Naive B cell (primary cell): ENCODE data around the gene MAB21L3. TPM values are rescaled to one million over a fixed set of nuclear protein-coding genes. Genes with fewer than 3 reads are reported as not detected.

Experiments
- ATAC-seq, 2 donors: fragments of 150-1000 bp; cut with Tn5 transposase; 2 replicates each; pipeline ENCODE4 v1.10.0; 2021; ENCODE audit warnings: low read depth in 2 of 2, mild to moderate bottlenecking in 2 of 2, moderate library complexity in 2 of 2
- DNase-seq: peaks from one replicate; pipeline ENCODE4 v3.0.0; 2022
- H3K27ac Mint-ChIP-seq, 6 donors: one replicate each; pipeline ENCODE4 v1.8.0; 2020 to 2022; ENCODE audit warnings: mild to moderate bottlenecking in 6 of 6, mixed read lengths in 6 of 6, moderate library complexity in 5 of 6, inconsistent platforms in 2 of 6
- H3K27me3 Mint-ChIP-seq, 3 donors: one replicate each; pipeline ENCODE4 v1.8.0; 2021 to 2022; ENCODE audit warnings: mixed read lengths in 3 of 3, mild to moderate bottlenecking in 1 of 3
- H3K36me3 Mint-ChIP-seq, 2 donors: one replicate each; pipeline ENCODE4 v1.8.0; 2020 to 2022; ENCODE audit warnings: mixed read lengths in 2 of 2, inconsistent platforms in 1 of 2, mild to moderate bottlenecking in 1 of 2
- H3K4me1 Mint-ChIP-seq, 3 donors: one replicate each; pipeline ENCODE4 v1.8.0; 2020 to 2022; ENCODE audit warnings: mixed read lengths in 3 of 3, inconsistent platforms in 1 of 3, mild to moderate bottlenecking in 1 of 3, moderate library complexity in 1 of 3
- H3K4me3 Mint-ChIP-seq, 8 donors: one replicate each; pipeline ENCODE4 v1.8.0; 2020 to 2022; ENCODE audit warnings: mild to moderate bottlenecking in 8 of 8, mixed read lengths in 8 of 8, moderate library complexity in 8 of 8, inconsistent platforms in 2 of 8
- H3K9me3 Mint-ChIP-seq, 7 donors: one replicate each; pipeline ENCODE4 v1.8.0; 2020 to 2022; ENCODE audit warnings: mixed read lengths in 7 of 7, mild to moderate bottlenecking in 5 of 7, inconsistent platforms in 2 of 7, moderate library complexity in 1 of 7
- polyA plus RNA-seq, 6 donors: library from polyadenylated mRNA; unstranded; fragments of 300-500 nt; fragmentation: Illumina TruSeq; gene quantifications; one replicate each; pipeline ENCODE4 v1.2.3, GENCODE V29; 2021; ENCODE audit warnings: low read depth in 6 of 6

Gene MAB21L3
- polyA plus RNA-seq, 6 donors from 2014 or later: 0.08 TPM; not detected in 5

DNA sequence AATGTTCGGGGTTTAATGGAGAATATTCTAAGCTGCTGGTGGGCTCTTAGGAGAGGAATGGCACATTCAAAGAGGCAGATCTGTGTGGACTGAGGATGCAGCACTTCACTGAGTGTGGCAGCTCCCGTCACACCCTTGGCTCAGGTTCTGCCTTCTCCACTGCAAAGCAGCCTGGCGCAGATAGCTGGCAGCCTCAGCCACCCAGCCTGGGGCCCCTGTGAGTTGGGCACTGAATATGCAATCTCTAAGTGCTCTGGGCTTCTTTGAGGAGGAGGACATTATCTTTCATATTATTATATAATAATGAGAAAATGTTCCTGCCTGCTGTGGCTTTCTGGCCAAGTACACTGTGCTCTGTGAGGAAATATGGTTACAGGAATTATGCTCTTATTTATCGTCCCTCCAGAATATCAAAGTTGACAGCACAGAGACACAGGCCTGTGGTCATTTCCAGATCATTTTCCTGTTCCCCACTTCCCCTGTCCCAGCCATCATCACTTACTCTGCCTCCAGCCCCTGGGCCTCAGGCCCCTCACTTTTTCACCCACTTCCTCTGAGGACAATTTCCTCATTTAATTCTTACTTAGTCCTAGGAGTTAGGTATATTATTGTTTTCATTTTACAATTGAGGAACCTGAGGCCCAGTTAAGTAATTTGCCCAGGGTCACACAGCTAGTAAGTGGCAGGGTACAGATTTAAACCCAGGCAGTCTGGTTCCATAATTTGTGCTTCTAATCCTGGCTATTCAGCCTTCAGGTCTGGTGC, 53.6 kb downstream of the MAB21L3 start:
- peaks cover 0 to 1% (median 0%) of the 10 kb centered on the region in 7 donors for H3K9me3 Mint-ChIP-seq
- peaks cover 14 to 20% (median 19%) of the 10 kb centered on the region in 3 donors for H3K4me1 Mint-ChIP-seq
- no peak for DNase-seq
- H3K36me3 Mint-ChIP-seq: no peaks in the 10 kb centered on the region
- H3K27ac Mint-ChIP-seq: no peak overlapping the region
- H3K4me3 Mint-ChIP-seq: no peak overlapping the region
- peaks cover 10 to 24% (median 20%) of the 10 kb centered on the region in 3 donors for H3K27me3 Mint-ChIP-seq
- no peak for ATAC-seq

- peaks cover 15 to 32% (median 26%) of the 10 kb centered on the region in 3 donors for H3K27me3 Mint-ChIP-seq
- peaks cover 14 to 20% (median 20%) of the 10 kb centered on the region in 3 donors for H3K4me1 Mint-ChIP-seq
- H3K36me3 Mint-ChIP-seq: no peaks in the 10 kb centered on the region
- no peak overlapping the region for H3K4me3 Mint-ChIP-seq
- DNase-seq: no peak
- ATAC-seq: no peak
- no peak overlapping the region for H3K27ac Mint-ChIP-seq
- no peaks in the 10 kb centered on the region for H3K9me3 Mint-ChIP-seq
Observed at GRCh38 chr1:116165572-116165971, 54.4 kb downstream of the MAB21L3 start.

- Mint-ChIP-seq H3K36me3 (no peaks in the 10 kb centered on the region), H3K27ac (no peak overlapping the region), H3K4me1 (peaks cover 14 to 20% (median 20%) of the 10 kb centered on the region in 3 donors), H3K4me3 (peak overlapping the region in 1 of 8 donors; percentile 66), H3K27me3 (peaks cover 15 to 32% (median 26%) of the 10 kb centered on the region in 3 donors), H3K9me3 (no peaks in the 10 kb centered on the region)
- ATAC-seq: no peak
- no peak for DNase-seq
Observed at GRCh38 chr1:116166011-116166571, 54.9 kb downstream of the MAB21L3 start.

DNA sequence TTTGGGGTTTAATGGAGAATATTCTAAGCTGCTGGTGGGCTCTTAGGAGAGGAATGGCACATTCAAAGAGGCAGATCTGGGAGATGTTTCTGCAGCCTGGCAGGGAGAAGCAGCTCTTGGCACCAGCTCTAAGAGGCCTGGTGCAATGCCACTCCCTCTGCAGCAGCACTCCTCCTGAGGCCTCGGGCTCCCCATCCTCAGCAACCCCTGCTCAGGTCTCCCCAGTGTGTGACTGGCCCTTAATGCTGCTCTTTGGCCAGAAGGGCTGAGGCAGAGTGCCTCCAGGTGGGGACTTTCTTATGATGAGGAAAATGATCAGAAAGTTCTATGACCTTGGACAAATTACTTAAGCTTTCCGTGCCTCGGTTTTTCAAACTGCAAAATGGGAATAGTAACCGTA, 55.5 kb downstream of the MAB21L3 start:
- DNase-seq (no peak), ATAC-seq (no peak)
- Mint-ChIP-seq H3K36me3 (no peaks in the 10 kb centered on the region), H3K9me3 (no peaks in the 10 kb centered on the region), H3K27me3 (peaks cover 15 to 32% (median 26%) of the 10 kb centered on the region in 3 donors), H3K4me3 (peak overlapping the region in 1 of 8 donors; percentile 51), H3K4me1 (peaks cover 14 to 20% (median 20%) of the 10 kb centered on the region in 3 donors), H3K27ac (no peak overlapping the region)

GRCh38 chr1:116167625-116168276, 56.6 kb downstream of the MAB21L3 start:
- ATAC-seq (peak in 1 of 2 donors; percentile 18), DNase-seq (no peak)
- Mint-ChIP-seq H3K27me3 (peaks cover 15 to 40% (median 31%) of the 10 kb centered on the region in 3 donors), H3K36me3 (no peaks in the 10 kb centered on the region), H3K9me3 (no peaks in the 10 kb centered on the region), H3K4me1 (peaks cover 14 to 20% (median 20%) of the 10 kb centered on the region in 3 donors), H3K27ac (peak overlapping the region in 3 of 6 donors; percentile 8 to 76 (median 34)), H3K4me3 (peak overlapping the region; percentile 65 to 91 (median 80))

- Mint-ChIP-seq H3K4me3 (peak overlapping the region; percentile 65 to 91 (median 82)), H3K4me1 (peaks cover 14 to 20% (median 20%) of the 10 kb centered on the region in 3 donors), H3K9me3 (no peaks in the 10 kb centered on the region), H3K36me3 (no peaks in the 10 kb centered on the region), H3K27me3 (peaks cover 15 to 40% (median 31%) of the 10 kb centered on the region in 3 donors), H3K27ac (peak overlapping the region in 5 of 6 donors; percentile 5 to 80 (median 34))
- ATAC-seq (peak; percentile 93), DNase-seq (peak; percentile 47)
Observed at GRCh38 chr1:116168277-116169032, 57.3 kb downstream of the MAB21L3 start.

DNA sequence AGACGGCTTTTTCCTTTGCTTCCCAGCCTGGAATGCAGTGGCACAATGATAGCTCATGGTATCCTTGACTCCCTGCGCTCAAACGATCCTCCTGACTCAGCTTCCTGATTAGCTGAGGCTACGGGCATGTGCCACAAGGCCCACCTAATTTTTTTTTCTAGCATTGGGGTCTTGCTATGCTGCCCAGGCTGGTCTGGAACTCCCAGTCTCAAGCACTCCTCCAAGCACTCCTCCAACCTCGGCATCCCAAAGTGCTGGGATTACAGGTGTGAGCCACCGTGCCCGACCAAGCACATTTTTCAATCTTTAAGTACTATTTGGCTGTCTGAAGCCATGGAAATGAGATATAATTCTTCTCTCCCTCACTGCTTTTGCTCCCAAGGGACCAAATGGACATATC, 58.7 kb downstream of the MAB21L3 start:
- H3K9me3 Mint-ChIP-seq: no peaks in the 10 kb centered on the region
- no peaks in the 10 kb centered on the region for H3K36me3 Mint-ChIP-seq
- peaks cover 14 to 20% (median 20%) of the 10 kb centered on the region in 3 donors for H3K4me1 Mint-ChIP-seq
- DNase-seq (no peak), ATAC-seq (no peak)
- no peak overlapping the region for H3K27ac Mint-ChIP-seq
- H3K27me3 Mint-ChIP-seq: peaks cover 15 to 40% (median 31%) of the 10 kb centered on the region in 3 donors
- H3K4me3 Mint-ChIP-seq: peak overlapping the region in 1 of 8 donors; percentile 25

DNA sequence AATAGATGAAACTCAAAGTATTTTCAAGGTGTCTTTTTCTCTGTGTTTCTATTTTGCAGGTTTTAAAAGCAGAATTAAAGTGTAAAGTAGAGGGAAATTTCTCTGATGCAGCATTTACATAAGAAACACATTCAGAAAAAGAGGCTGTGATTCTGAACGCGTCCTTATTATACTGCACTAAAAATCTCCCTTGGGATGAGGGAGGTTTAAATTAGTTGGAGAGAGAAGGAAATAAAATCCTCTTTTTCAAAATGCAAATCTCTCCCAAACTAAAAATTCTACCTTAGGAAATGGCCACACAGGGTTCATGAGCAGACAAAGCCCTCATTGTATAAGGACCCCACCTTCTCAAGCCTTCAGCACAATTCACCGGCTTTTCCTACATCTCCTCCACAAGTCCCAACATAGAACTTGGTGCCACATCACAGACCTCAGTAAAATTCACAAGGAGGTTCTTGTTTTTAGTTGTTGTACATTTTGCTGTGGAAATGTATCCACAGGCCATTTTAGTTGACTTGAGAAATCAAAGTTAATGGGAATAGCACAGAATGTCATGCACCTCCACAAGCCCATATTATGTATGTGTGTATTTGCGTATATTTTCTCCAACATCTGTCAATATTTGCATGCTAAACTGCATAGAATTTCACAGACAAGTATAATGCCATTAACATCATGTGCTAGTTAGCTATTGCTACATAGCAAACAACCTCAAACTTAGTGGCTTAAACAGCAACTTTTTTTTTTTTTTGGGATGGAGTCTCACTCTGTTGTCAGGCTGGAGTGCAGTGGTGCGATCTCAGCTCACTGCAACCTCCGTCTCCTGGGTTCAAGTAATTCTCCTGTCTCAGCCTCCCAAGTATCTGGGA, 59.8 kb downstream of the MAB21L3 start:
- DNase-seq (no peak), ATAC-seq (no peak)
- Mint-ChIP-seq H3K27ac (no peak overlapping the region), H3K9me3 (no peaks in the 10 kb centered on the region), H3K4me3 (no peak overlapping the region), H3K36me3 (no peaks in the 10 kb centered on the region), H3K4me1 (peaks cover 14 to 20% (median 20%) of the 10 kb centered on the region in 3 donors), H3K27me3 (peaks cover 15 to 40% (median 31%) of the 10 kb centered on the region in 3 donors)

DNA sequence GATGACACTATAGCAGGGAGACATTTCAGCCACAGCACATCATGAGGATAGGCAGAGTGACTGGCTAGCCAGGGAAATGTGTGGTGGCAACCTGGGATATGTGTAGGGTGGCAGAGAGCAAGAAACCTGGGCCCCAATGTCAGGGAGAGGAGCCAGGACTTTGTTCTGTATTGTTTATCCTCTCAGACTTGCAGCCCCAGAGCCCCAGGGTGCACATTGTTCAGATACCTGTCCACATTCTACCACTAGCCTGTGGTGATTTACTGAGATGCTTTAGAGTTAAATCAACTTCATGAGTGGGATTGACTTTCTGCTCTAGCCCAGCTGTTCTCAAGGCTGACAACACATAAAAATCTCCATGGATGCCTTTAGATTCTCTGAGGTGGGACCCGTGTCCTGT, 61.5 kb downstream of the MAB21L3 start:
- Mint-ChIP-seq H3K9me3 (no peaks in the 10 kb centered on the region), H3K27ac (no peak overlapping the region), H3K4me1 (peaks cover 12 to 18% (median 17%) of the 10 kb centered on the region in 3 donors), H3K36me3 (no peaks in the 10 kb centered on the region), H3K4me3 (no peak overlapping the region), H3K27me3 (peaks cover 20 to 33% (median 25%) of the 10 kb centered on the region in 3 donors)
- DNase-seq (no peak), ATAC-seq (no peak)

DNA sequence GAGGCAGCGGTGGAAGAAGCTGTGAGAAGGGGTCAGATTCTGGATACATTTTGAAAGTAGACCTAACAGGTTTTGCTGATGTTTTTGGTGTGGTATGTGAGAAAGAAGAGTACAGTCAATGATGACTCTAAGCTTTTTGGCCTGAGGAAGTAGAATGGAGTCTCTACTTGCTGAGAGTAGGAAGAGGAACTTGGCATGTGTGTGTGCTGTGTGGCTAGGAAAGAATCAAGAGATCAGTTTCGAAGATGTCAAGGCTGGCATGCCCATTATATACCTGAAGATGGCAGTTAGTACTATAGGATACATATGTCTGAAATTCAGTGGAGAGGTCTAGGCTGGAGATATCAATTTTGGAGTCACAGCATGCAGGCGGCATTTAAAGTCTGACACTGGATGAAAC, 64.4 kb downstream of the MAB21L3 start:
- Mint-ChIP-seq H3K36me3 (no peaks in the 10 kb centered on the region), H3K27ac (no peak overlapping the region), H3K9me3 (no peaks in the 10 kb centered on the region), H3K27me3 (peaks cover 4 to 11% (median 8%) of the 10 kb centered on the region in 3 donors), H3K4me1 (no peaks in the 10 kb centered on the region), H3K4me3 (no peak overlapping the region)
- no peak for ATAC-seq
- DNase-seq: no peak

DNA sequence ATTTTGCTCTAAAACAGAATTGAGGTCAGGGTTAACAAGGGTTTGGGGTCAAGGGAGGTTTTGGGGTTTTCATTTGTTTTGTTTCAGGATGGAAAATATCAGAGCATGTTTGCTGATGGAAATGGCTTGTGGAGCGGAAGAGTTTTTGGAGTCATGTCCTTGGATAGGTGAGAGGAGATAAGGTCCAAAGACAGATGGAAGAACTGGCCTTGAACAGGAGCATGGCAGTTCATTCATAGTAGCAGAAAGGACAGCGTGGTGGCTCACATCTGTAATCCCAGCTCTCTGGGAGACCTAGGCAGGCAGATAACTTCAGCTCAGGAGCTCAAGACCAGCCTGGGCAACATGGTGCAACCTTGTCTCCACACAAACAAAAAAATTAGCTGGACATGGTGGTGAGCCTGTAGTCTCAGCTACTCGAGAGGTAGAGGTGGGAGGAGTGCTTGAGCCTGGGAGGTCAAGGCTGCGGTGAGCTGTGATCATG, 65.1 kb downstream of the MAB21L3 start:
- no peak overlapping the region for H3K4me3 Mint-ChIP-seq
- no peaks in the 10 kb centered on the region for H3K36me3 Mint-ChIP-seq
- ATAC-seq (no peak), DNase-seq (no peak)
- no peak overlapping the region for H3K27ac Mint-ChIP-seq
- no peaks in the 10 kb centered on the region for H3K4me1 Mint-ChIP-seq
- H3K27me3 Mint-ChIP-seq: peaks cover 4 to 11% (median 8%) of the 10 kb centered on the region in 3 donors
- H3K9me3 Mint-ChIP-seq: no peaks in the 10 kb centered on the region

DNA sequence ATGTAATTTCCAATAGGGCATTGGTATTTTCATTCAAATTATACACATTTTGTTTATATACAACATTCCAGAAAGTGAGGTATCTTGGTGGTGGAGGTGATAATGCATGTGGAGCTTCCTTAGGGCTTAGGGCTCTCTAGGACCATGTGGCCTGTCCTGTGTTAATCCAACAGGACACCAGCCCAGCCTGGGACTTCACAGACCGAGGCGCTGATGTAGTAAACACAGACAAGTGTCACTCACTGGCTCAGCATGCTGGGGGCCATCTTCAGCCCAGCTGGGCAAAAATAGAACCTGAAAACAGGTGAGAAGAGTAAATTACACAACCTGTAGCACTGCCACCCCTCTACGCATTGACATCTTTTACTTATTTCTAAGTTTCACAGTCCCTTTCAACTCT, 66.7 kb downstream of the MAB21L3 start:
- ATAC-seq (no peak), DNase-seq (no peak)
- no peak overlapping the region for H3K4me3 Mint-ChIP-seq
- H3K4me1 Mint-ChIP-seq: no peaks in the 10 kb centered on the region
- H3K9me3 Mint-ChIP-seq: no peaks in the 10 kb centered on the region
- H3K36me3 Mint-ChIP-seq: no peaks in the 10 kb centered on the region
- no peak overlapping the region for H3K27ac Mint-ChIP-seq
- peaks cover 11 to 14% (median 14%) of the 10 kb centered on the region in 3 donors for H3K27me3 Mint-ChIP-seq
